ENCODE results near the gene KCNH4.

- TF ChIP-seq OVOL3 (tag by site-specific recombination; IDR thresholded peaks at IDR 0.05) (no peak), PRDM10 (tag by site-specific recombination; IDR thresholded peaks at IDR 0.05) (no peak), ZNF510 (tag by site-specific recombination; IDR thresholded peaks at IDR 0.05; ENCODE audit: insufficient replicate concordance) (no peak), MEIS1 (CRISPR knock-in tag; IDR thresholded peaks at IDR 0.05; ENCODE audit: borderline replicate concordance) (no peak), CTCF (tag by site-specific recombination; IDR thresholded peaks at IDR 0.05) (peak; percentile 50; the same call in 1 of the 2 replicates)
Measured at GRCh38 chr17:42183741-42184711, 3.1 kb upstream of the KCNH4 start.
